ENCODE results near the gene DCBLD1.
"Not testable (repeated sequence)": the region's sequence is repeated elsewhere in the genome, so short reads cannot be mapped to it uniquely, and the experiment has no call there.

Gene DCBLD1

GRCh38 chr6:117502580-117502979, 20.1 kb downstream of the DCBLD1 start:
- DNase-seq = no peak

GRCh38 chr6:117503211-117503610, 20.7 kb downstream of the DCBLD1 start:
- no peak for DNase-seq

- DNase-seq = no peak
Observed at GRCh38 chr6:117504478-117505144, 22.1 kb downstream of the DCBLD1 start.

GRCh38 chr6:117505311-117505710, 22.8 kb downstream of the DCBLD1 start:
- DNase-seq = no peak

- no peak for DNase-seq
Observed at GRCh38 chr6:117506180-117506835, 23.8 kb downstream of the DCBLD1 start.

GRCh38 chr6:117506907-117507306, 24.4 kb downstream of the DCBLD1 start:
- no peak for DNase-seq

- no peak for DNase-seq
Observed at GRCh38 chr6:117508450-117508971, 26.0 kb downstream of the DCBLD1 start.

- DNase-seq = no peak
Observed at GRCh38 chr6:117509021-117509420, 26.5 kb downstream of the DCBLD1 start.

GRCh38 chr6:117512056-117512828, 29.8 kb downstream of the DCBLD1 start:
- DNase-seq = no peak

- DNase-seq = no peak
Observed at GRCh38 chr6:117512987-117513573, 30.6 kb downstream of the DCBLD1 start.

GRCh38 chr6:117513778-117514365, 31.4 kb downstream of the DCBLD1 start:
- no peak for DNase-seq

GRCh38 chr6:117514655-117515054, 32.2 kb downstream of the DCBLD1 start:
- DNase-seq = no peak

GRCh38 chr6:117515326-117515725, 32.9 kb downstream of the DCBLD1 start:
- DNase-seq = no peak

- not testable (repeated sequence) for DNase-seq
Observed at GRCh38 chr6:117517995-117518394, 35.5 kb downstream of the DCBLD1 start.

- no peak for DNase-seq
Observed at GRCh38 chr6:117518870-117519269, 36.4 kb downstream of the DCBLD1 start.

GRCh38 chr6:117520603-117521395, 38.3 kb downstream of the DCBLD1 start:
- no peak for DNase-seq

- DNase-seq = no peak
Observed at GRCh38 chr6:117521791-117522502, 39.5 kb downstream of the DCBLD1 start.

- DNase-seq = no peak
Observed at GRCh38 chr6:117525607-117526006, 43.1 kb downstream of the DCBLD1 start.

- DNase-seq = no peak
Observed at GRCh38 chr6:117530467-117531242, 48.2 kb downstream of the DCBLD1 start.

- no peak for DNase-seq
Observed at GRCh38 chr6:117531346-117531745, 48.9 kb downstream of the DCBLD1 start.
